Endothelial cell of umbilical vein (primary cell): ENCODE data around the gene SCYGR1. TPM values are rescaled to one million over a fixed set of nuclear protein-coding genes. Genes with fewer than 3 reads are reported as not detected.

Experiments used
- BruUV-seq: library from RNA; stranded (reverse); fragments of 400-500 nt; replicated peaks from 2 replicates; lab custom pipeline; 2021; lab: Mats Ljungman, UMichigan
- CTCF ChIA-PET: fragments of 300-600, 350-600 bp; sonication (Branson Sonifier 250); formaldehyde crosslinking; loops from one replicate; lab custom pipeline; 2021; ENCODE audit warnings: antibody characterized with exemption, inconsistent platforms; lab: Charles Lee
- POLR2A ChIA-PET: fragments of 300-600, 350-600 bp; sonication (Branson Sonifier 250); formaldehyde crosslinking; loops from one replicate; lab custom pipeline; 2021; ENCODE audit warnings: antibody characterized with exemption, inconsistent platforms; lab: Charles Lee
- DNase-seq: peaks from one replicate; pipeline ENCODE4 v3.0.0-alpha.2; 2011; ENCODE audit warnings: low read depth, low spot score
- FAIRE-seq: peaks from 2 replicates; lab custom pipeline; 2011; peaks lifted over from hg19 to GRCh38; lab: Jason Lieb, UNC
- H2AFZ ChIP-seq: 2 replicates; pipeline ENCODE4 v1.6.0; 2012; ENCODE audit warnings: low read depth, low read length, control low read depth, inconsistent platforms
- H3K27ac ChIP-seq: 2 replicates; pipeline ENCODE4 v1.5.1; 2011; ENCODE audit warnings: low read depth, mild to moderate bottlenecking, control low read depth, low read length, moderate library complexity; ENCODE audit not compliant: insufficient read depth
- H3K27me3 ChIP-seq, 2 experiments: 2 replicates each; pipeline versions ENCODE4 v1.6.0 to v1.6.1; 2011; ENCODE audit warnings: low read length in 2 of 2, mixed read lengths in 1 of 2; ENCODE audit not compliant: control insufficient read depth in 2 of 2, insufficient read depth in 2 of 2
- H3K36me3 ChIP-seq, 2 experiments: 2 replicates in 1 of 2; 3 replicates in 1 of 2; pipeline ENCODE4 v1.5.1; 2011; ENCODE audit warnings: low read length in 2 of 2, mild to moderate bottlenecking in 1 of 2, moderate library complexity in 1 of 2; ENCODE audit not compliant: control insufficient read depth in 2 of 2, insufficient read depth in 2 of 2; ENCODE audit errors: extremely low read depth in 1 of 2
- H3K4me1 ChIP-seq: 3 replicates; pipeline ENCODE4 v1.5.1; 2011; ENCODE audit warnings: mild to moderate bottlenecking, low read length; ENCODE audit not compliant: control insufficient read depth, insufficient read depth; ENCODE audit errors: extremely low read depth
- H3K4me2 ChIP-seq: 2 replicates; pipeline ENCODE4 v1.6.1; 2011; ENCODE audit warnings: low read length, control low read depth, mixed read lengths; ENCODE audit not compliant: insufficient read depth
- H3K4me3 ChIP-seq, 3 experiments: fragments of 200-600 bp in 1 of 3; sonication (generic), shearing (Covaris generic) in 1 of 3; replicated peaks in 1 of 3; 2 replicates each; pipeline ENCODE4 v1.5.1; 2011 to 2016; ENCODE audit warnings: control low read depth in 3 of 3, low read length in 3 of 3, mild to moderate bottlenecking in 2 of 3, inconsistent platforms in 1 of 3, low read depth in 1 of 3, moderate library complexity in 1 of 3; ENCODE audit not compliant: insufficient read depth in 1 of 3
- H3K79me2 ChIP-seq: 2 replicates; pipeline ENCODE4 v1.6.0; 2012; ENCODE audit warnings: low read length, inconsistent platforms; ENCODE audit not compliant: control insufficient read depth, insufficient read depth
- H3K9ac ChIP-seq: replicated peaks from 2 replicates; pipeline ENCODE3; 2011; ENCODE audit warnings: low read length, control low read depth; ENCODE audit not compliant: insufficient read depth; ENCODE audit errors: extremely low read depth
- H3K9me1 ChIP-seq: replicated peaks from 3 replicates; pipeline ENCODE4 v1.6.0; 2011; ENCODE audit warnings: mild to moderate bottlenecking, low read length; ENCODE audit not compliant: control insufficient read depth, insufficient read depth; ENCODE audit errors: extremely low read depth
- H3K9me3 ChIP-seq: replicated peaks from 2 replicates; pipeline ENCODE4 v1.5.1; 2012; ENCODE audit warnings: low read length, inconsistent platforms; ENCODE audit not compliant: control insufficient read depth, insufficient read depth
- H4K20me1 ChIP-seq: replicated peaks from 2 replicates; pipeline ENCODE3; 2011; ENCODE audit warnings: mild to moderate bottlenecking, low read length; ENCODE audit not compliant: control insufficient read depth, insufficient read depth; ENCODE audit errors: extremely low read depth
- CTCF ChIP-seq, 2 donors: IDR thresholded peaks; 1 replicate in 1 of 2; 2 replicates in 1 of 2; pipeline ENCODE4 v1.5.1; 2011; ENCODE audit warnings: low read length in 2 of 2, mild to moderate bottlenecking in 2 of 2, moderate library complexity in 2 of 2, control low read depth in 1 of 2, inconsistent platforms in 1 of 2, low read depth in 1 of 2; ENCODE audit not compliant: insufficient read depth in 1 of 2; ENCODE audit errors: extremely low read depth in 1 of 2
- EZH2 ChIP-seq: IDR thresholded peaks from 2 replicates; pipeline ENCODE4 v1.6.1; 2012; ENCODE audit warnings: borderline replicate concordance, low read depth, mild to moderate bottlenecking, moderate library complexity, low read length, inconsistent platforms; ENCODE audit not compliant: severe bottlenecking
- FOS ChIP-seq: IDR thresholded peaks from 2 replicates; pipeline ENCODE4 v1.6.1; 2011; ENCODE audit warnings: mild to moderate bottlenecking, low read length, moderate library complexity, borderline replicate concordance; ENCODE audit not compliant: insufficient read depth
- GATA2 ChIP-seq: IDR thresholded peaks from 2 replicates; pipeline ENCODE4 v1.7.0; 2011; ENCODE audit warnings: low read depth, mild to moderate bottlenecking, moderate library complexity, mixed read lengths, low read length; ENCODE audit not compliant: insufficient read length, insufficient read depth
- JUN ChIP-seq: IDR thresholded peaks from 2 replicates; pipeline ENCODE4 v1.6.1; 2011; ENCODE audit warnings: borderline replicate concordance, low read depth; ENCODE audit not compliant: insufficient read length, insufficient read depth
- MAX ChIP-seq: IDR thresholded peaks from 2 replicates; pipeline ENCODE4 v1.6.1; 2011; ENCODE audit not compliant: insufficient read depth, insufficient read length
- MYC ChIP-seq: IDR thresholded peaks from one replicate; pipeline ENCODE4 v1.6.1; 2011; ENCODE audit warnings: mild to moderate bottlenecking, low read depth, low read length
- POLR2A ChIP-seq: IDR thresholded peaks from 2 replicates; pipeline ENCODE4 v1.6.1; 2012; ENCODE audit warnings: low read depth, mild to moderate bottlenecking, control low read depth, low read length
- POLR2AphosphoS5 ChIP-seq: IDR thresholded peaks from 2 replicates; pipeline ENCODE4 v1.6.1; 2012; ENCODE audit warnings: low read depth, mild to moderate bottlenecking, control low read depth, low read length, moderate library complexity; ENCODE audit not compliant: insufficient read depth
- dilution Hi-C: fragments of 300-500 bp; cut with MboI; formaldehyde crosslinking; loops from one replicate; pipeline ENCODE4 v1.15.0; 2019; ENCODE audit warnings: low sequenced_read_pairs; ENCODE audit not compliant: extremely low pct_ligation_motif_present
- intact Hi-C: fragments of 100-400 bp; cut with micrococcal nuclease; formaldehyde crosslinking; loops from one replicate; pipeline ENCODE4 v1.10.0; 2022
- polyA plus RNA-seq, 4 experiments: library from polyadenylated mRNA; depleted of rRNA in 3 of 4; stranded (reverse) in 3 of 4; unstranded in 1 of 4; fragments of >200 nt; gene quantifications; 2 replicates each; pipeline versions ENCODE4 v1.2.1 to v1.2.3, GENCODE V29; 2011 to 2012; ENCODE audit warnings: missing spikeins in 1 of 4
- total RNA-seq: library from RNA; stranded (reverse); gene quantifications from 2 replicates; pipeline ENCODE4 v1.2.3, GENCODE V29; 2021

The SCYGR1 gene
- total and polyA plus RNA-seq, 2 donors (not counting 3 experiments of a cell fraction or from before 2014, with no cell fraction given) = not detected

- Histone ChIP-seq H3K4me2 (no peak overlapping the region), H3K9me3 (no peaks in the 10 kb centered on the region), H4K20me1 (no peaks in the 10 kb centered on the region), H3K36me3 (no peaks in the 10 kb centered on the region), H3K9me1 (no peaks in the 10 kb centered on the region), H3K27me3 (no peaks in the 10 kb centered on the region), H3K27ac (no peak overlapping the region), H3K4me3 (no peak overlapping the region), H3K9ac (no peak overlapping the region), H2AFZ (no peak overlapping the region), H3K79me2 (no peaks in the 10 kb centered on the region), H3K4me1 (peaks cover 8% of the 10 kb centered on the region)
- ChIA-PET CTCF (interaction anchor here (1.4 to 3.8 kb wide), 3 partner anchors 8 to 358 kb away, joined by 6 to 139 read pairs (median 28); no protein-coding TSS in a partner anchor), POLR2A (no interaction called here)
- intact Hi-C loops (loop anchor here (2.0 to 5.0 kb wide), 3 partner anchors 143 to 275 kb away; no protein-coding TSS in a partner anchor), dilution Hi-C loops (no loop called here)
- no TSS peak for BruUV-seq
- FAIRE-seq = no peak
- no peak for DNase-seq
- TF ChIP-seq MAX (no peak), POLR2A (no peak), GATA2 (no peak), FOS (no peak), POLR2AphosphoS5 (no peak), MYC (no peak), JUN (no peak), CTCF (IDR thresholded peaks at IDR 0.05; ENCODE audit: extremely low read depth in 1 of 2, insufficient read depth in 1 of 2, low read depth in 1 of 2, low read length in 2 of 2) (no peak), EZH2 (no peak)
These were observed 19.9 kb upstream of the SCYGR1 start for GRCh38 chr2:227407591-227408151.
